Measurements from ENCODE around the gene JSRP1.

JSRP1 gene

DNA sequence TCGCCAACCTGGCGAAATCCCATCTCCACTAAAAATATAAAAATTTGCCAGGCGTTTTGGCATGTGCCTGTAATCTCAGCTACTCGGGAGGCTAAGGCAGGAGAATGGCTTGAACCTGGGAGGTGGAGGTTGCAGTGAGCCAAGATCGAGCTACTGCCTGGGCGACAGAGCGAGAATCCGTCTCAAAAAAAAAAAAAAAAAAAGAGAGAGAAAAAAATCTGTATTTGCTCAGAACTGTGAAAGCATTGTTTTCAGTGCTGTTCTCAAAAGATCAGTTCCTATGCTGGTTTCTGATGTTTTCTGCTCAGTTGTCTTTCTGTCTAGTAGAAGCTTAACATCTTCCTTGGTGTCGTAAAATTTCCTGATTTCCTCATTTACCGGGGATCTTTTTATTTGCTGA is 17.0 kb downstream of the JSRP1 start:
- Histone ChIP-seq H3K4me1 (ENCODE audit: insufficient read depth, low read length, severe bottlenecking) (peaks cover 51% of the 10 kb centered on the region), H3K4me3 (ENCODE audit: low read depth, low read length, poor library complexity, severe bottlenecking) (peak overlapping the region; percentile 94), H3K27ac (ENCODE audit: low read depth, low read length, poor library complexity, severe bottlenecking) (no peak overlapping the region), H3K9me2 (ENCODE audit: low read depth, low read length) (no peaks in the 10 kb centered on the region), H4K20me1 (ENCODE audit: insufficient read depth, low read length) (no peaks in the 10 kb centered on the region), H2AFZ (ENCODE audit: low read length) (no peak overlapping the region), H3F3A (ENCODE audit: insufficient read depth, low read length) (no peaks in the 10 kb centered on the region), H3K27me3 (ENCODE audit: insufficient read depth, low read length) (no peaks in the 10 kb centered on the region), H3K36me3 (ENCODE audit: insufficient read depth, low read length) (peaks cover 29% of the 10 kb centered on the region), H3K79me2 (ENCODE audit: insufficient read depth, low read length) (peaks cover 65% of the 10 kb centered on the region), H3K9me3 (ENCODE audit: low read length) (no peaks in the 10 kb centered on the region), H3K9ac (ENCODE audit: low read length) (peak overlapping the region; percentile 88), H3K4me2 (ENCODE audit: low read length) (peak overlapping the region; percentile 97)
- TF ChIP-seq, protein P1, sequence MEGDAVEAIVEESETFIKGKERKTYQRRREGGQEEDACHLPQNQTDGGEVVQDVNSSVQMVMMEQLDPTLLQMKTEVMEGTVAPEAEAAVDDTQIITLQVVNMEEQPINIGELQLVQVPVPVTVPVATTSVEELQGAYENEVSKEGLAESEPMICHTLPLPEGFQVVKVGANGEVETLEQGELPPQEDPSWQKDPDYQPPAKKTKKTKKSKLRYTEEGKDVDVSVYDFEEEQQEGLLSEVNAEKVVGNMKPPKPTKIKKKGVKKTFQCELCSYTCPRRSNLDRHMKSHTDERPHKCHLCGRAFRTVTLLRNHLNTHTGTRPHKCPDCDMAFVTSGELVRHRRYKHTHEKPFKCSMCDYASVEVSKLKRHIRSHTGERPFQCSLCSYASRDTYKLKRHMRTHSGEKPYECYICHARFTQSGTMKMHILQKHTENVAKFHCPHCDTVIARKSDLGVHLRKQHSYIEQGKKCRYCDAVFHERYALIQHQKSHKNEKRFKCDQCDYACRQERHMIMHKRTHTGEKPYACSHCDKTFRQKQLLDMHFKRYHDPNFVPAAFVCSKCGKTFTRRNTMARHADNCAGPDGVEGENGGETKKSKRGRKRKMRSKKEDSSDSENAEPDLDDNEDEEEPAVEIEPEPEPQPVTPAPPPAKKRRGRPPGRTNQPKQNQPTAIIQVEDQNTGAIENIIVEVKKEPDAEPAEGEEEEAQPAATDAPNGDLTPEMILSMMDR (IDR thresholded peaks at IDR 0.05; ENCODE audit: low read length), result no peak
- no peak for TF ChIP-seq EZH2 (IDR thresholded peaks at IDR 0.05; ENCODE audit: borderline replicate concordance, low read length)

DNA sequence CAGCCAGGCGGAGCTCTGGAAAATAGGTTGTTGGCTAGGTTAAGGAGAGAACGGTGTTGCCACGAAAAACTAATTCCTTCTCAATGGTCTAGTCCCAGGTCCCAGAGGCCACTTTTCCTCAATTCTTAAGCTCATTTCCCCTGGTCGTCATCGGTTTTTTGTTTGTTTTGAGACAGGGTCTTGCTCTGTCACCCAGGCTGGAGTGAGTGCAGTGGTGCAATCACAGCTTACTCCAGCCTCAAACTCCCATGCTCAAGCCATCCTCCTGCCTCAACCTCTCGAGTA is 18.4 kb downstream of the JSRP1 start:
- Histone ChIP-seq H3K27me3 (ENCODE audit: insufficient read depth, low read length) (no peaks in the 10 kb centered on the region), H3K27ac (ENCODE audit: low read depth, low read length, poor library complexity, severe bottlenecking) (peak overlapping the region; percentile 79), H3K4me1 (ENCODE audit: insufficient read depth, low read length, severe bottlenecking) (peaks cover 65% of the 10 kb centered on the region), H3K4me3 (ENCODE audit: low read depth, low read length, poor library complexity, severe bottlenecking) (peak overlapping the region; percentile 94), H3K9ac (ENCODE audit: low read length) (peak overlapping the region; percentile 88), H3K79me2 (ENCODE audit: insufficient read depth, low read length) (peaks cover 65% of the 10 kb centered on the region), H3K9me2 (ENCODE audit: low read depth, low read length) (no peaks in the 10 kb centered on the region), H3K4me2 (ENCODE audit: low read length) (peak overlapping the region; percentile 97), H3K9me3 (ENCODE audit: low read length) (no peaks in the 10 kb centered on the region), H3K36me3 (ENCODE audit: insufficient read depth, low read length) (peaks cover 28% of the 10 kb centered on the region), H2AFZ (ENCODE audit: low read length) (no peak overlapping the region), H3F3A (ENCODE audit: insufficient read depth, low read length) (no peaks in the 10 kb centered on the region), H4K20me1 (ENCODE audit: insufficient read depth, low read length) (no peaks in the 10 kb centered on the region)
- no peak for TF ChIP-seq EZH2 (IDR thresholded peaks at IDR 0.05; ENCODE audit: borderline replicate concordance, low read length)
- TF ChIP-seq, protein P1 (IDR thresholded peaks at IDR 0.05; ENCODE audit: low read length), result no peak

DNA sequence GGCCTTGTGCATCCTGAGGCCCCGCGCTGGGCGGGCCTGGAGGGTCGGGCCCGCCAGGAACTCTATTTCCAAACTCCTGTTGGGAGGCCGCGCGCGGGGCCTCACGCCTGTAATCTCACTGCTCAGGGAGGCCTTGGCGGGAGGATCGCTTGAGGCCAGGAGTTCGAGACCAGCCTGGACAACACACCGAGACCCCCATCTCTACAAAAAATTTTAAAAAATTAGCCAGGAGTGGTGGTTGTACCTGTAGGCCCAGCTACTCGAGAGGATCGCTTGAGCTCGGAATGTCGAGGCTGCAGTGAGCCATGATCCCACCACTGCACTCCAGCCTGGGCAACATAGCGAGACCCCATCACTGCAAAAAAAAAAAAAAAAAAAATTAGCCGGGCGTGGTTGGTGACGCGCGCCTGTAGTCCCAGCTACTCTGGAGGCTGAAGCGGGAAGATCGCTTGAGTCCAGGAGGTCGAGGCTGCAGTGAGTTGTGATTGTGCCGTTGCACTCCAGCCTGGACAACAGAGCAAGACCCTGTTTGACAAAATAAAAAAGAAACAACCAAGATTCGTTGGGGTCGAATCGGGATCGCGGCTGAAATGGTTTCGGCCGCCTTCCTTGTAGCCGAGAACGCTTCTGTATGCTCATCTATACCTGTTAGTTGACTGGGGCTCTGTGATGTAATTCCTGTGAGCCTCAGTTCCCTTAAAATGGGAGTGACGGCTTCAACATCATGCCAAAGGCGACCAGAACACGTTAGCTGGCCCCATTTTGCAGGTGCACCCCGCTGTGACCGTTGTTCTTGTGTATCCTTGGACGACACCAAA is 19.0 kb downstream of the JSRP1 start:
- no peaks in the 10 kb centered on the region for H3K27me3 ChIP-seq (ENCODE audit: insufficient read depth, low read length)
- no peaks in the 10 kb centered on the region for H3F3A ChIP-seq (ENCODE audit: insufficient read depth, low read length)
- H3K79me2 ChIP-seq (ENCODE audit: insufficient read depth, low read length), result peaks cover 65% of the 10 kb centered on the region
- H2AFZ ChIP-seq (ENCODE audit: low read length), result no peak overlapping the region
- H3K4me1 ChIP-seq (ENCODE audit: insufficient read depth, low read length, severe bottlenecking), result peaks cover 71% of the 10 kb centered on the region
- no peaks in the 10 kb centered on the region for H4K20me1 ChIP-seq (ENCODE audit: insufficient read depth, low read length)
- peak overlapping the region; percentile 94 for H3K4me3 ChIP-seq (ENCODE audit: low read depth, low read length, poor library complexity, severe bottlenecking)
- H3K27ac ChIP-seq (ENCODE audit: low read depth, low read length, poor library complexity, severe bottlenecking), result peak overlapping the region; percentile 79
- TF ChIP-seq EZH2 (IDR thresholded peaks at IDR 0.05; ENCODE audit: borderline replicate concordance, low read length), result no peak
- TF ChIP-seq, protein P1 (IDR thresholded peaks at IDR 0.05; ENCODE audit: low read length), result no peak
- H3K36me3 ChIP-seq (ENCODE audit: insufficient read depth, low read length), result peaks cover 28% of the 10 kb centered on the region
- H3K9ac ChIP-seq (ENCODE audit: low read length), result peak overlapping the region; percentile 88
- no peaks in the 10 kb centered on the region for H3K9me2 ChIP-seq (ENCODE audit: low read depth, low read length)
- H3K9me3 ChIP-seq (ENCODE audit: low read length), result no peaks in the 10 kb centered on the region
- peak overlapping the region; percentile 97 for H3K4me2 ChIP-seq (ENCODE audit: low read length)

Measured in OCI-LY1 (cell line).